GM12892 (cell line): ENCODE data around the gene MRM1.

Source experiments
- POLR2A ChIP-seq: IDR thresholded peaks from 2 replicates; pipeline ENCODE4 v1.6.1; 2011; ENCODE audit warnings: low read depth, low read length, control low read depth
- TAF1 ChIP-seq: IDR thresholded peaks from 2 replicates; pipeline ENCODE4 v1.6.1; 2011; ENCODE audit warnings: low read depth, mild to moderate bottlenecking, control low read depth, low read length, borderline replicate concordance

DNA sequence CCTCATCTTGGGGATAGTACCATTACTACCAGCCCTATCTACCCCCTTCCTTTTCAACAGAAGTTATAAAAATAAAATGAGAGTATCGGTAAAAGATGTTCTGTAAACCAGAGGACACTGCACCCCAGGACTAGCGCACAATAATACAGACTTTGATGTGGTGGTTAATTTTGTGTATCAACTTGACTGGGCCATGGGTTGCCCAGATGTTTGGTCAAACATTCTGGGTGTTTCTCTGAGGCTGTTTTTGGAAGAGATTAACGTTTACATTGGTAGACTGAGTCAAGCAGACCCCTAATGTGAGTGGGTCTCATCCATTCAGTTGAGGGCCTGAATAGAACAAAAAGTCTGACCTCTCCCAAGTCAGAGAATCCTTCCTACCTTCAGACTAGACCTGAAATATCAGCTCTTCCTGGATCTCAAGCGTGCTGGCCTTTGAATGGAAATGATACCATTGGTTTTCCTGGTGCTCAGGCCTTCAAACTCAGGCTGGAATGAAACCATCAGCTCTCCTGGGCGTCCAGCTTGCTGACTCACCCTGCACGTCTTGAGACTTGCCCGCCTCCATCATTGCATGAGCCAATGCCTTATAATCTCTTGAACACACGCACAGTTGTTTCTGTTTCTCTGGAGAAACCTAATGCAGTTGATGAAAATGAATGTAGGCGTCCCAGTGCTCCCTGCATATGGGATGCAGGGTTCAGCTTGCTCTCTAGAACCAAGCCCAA, 10.1 kb downstream of the MRM1 start:
- TF ChIP-seq POLR2A (no peak), TAF1 (no peak)
